Measurements from ENCODE around the gene SHISAL2A.

DNA sequence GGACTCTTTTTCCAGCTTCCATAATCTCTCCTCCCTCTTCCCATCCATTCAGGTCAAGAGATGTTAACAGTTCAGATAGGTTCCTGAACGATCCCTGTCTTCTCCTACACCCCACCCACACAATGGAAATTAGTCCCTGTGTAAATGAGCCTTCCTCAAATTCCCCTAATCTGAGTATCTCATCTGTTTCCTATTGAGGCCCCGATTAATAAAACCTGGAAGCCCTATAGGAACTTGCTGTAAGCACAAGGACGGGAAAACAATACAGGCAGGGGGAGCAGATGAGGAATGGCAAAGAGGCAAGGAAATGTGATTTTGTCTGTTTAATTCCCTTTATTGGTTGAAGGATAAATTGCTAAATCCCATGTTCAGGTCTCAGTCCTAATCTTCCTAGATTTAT, 37.9 kb upstream of the SHISAL2A start:
- TF ChIP-seq ELF4 (IDR thresholded peaks at IDR 0.05): no peak
- TF ChIP-seq CTBP1 (IDR thresholded peaks at IDR 0.05; ENCODE audit: borderline replicate concordance): no peak

All from HEK293T (cell line).